Stimulated activated effector memory CD8-positive, alpha-beta T cell treated with anti-CD3 and anti-CD28 coated beads, Interleukin-12 subunit alpha, Interleukin-12 subunit beta, amount 100 ng/mL, for 72 hours (primary cell): Measurements from ENCODE around the gene SUPT7L.

ENCODE experiments used
- ATAC-seq: fragments of 150-1000 bp; cut with Tn5 transposase; 2 replicates; pipeline ENCODE4 v1.10.0; 2021
- DNase-seq, 2 donors: peaks; one replicate each; pipeline ENCODE4 v3.0.0; 2021 to 2022; ENCODE audit warnings: low spot score in 2 of 2
- H3K27ac Mint-ChIP-seq: one replicate; pipeline ENCODE4 v1.8.0; 2022; ENCODE audit warnings: mild to moderate bottlenecking, mixed read lengths
- H3K36me3 Mint-ChIP-seq: one replicate; pipeline ENCODE4 v1.8.0; 2022; ENCODE audit warnings: mild to moderate bottlenecking, mixed read lengths
- H3K4me1 Mint-ChIP-seq: one replicate; pipeline ENCODE4 v1.8.0; 2022; ENCODE audit warnings: mixed read lengths
- H3K4me3 Mint-ChIP-seq: one replicate; pipeline ENCODE4 v1.8.0; 2022; ENCODE audit warnings: mild to moderate bottlenecking, mixed read lengths
- H3K9me3 Mint-ChIP-seq: one replicate; pipeline ENCODE4 v1.8.0; 2022; ENCODE audit warnings: mixed read lengths

The SUPT7L gene

DNA sequence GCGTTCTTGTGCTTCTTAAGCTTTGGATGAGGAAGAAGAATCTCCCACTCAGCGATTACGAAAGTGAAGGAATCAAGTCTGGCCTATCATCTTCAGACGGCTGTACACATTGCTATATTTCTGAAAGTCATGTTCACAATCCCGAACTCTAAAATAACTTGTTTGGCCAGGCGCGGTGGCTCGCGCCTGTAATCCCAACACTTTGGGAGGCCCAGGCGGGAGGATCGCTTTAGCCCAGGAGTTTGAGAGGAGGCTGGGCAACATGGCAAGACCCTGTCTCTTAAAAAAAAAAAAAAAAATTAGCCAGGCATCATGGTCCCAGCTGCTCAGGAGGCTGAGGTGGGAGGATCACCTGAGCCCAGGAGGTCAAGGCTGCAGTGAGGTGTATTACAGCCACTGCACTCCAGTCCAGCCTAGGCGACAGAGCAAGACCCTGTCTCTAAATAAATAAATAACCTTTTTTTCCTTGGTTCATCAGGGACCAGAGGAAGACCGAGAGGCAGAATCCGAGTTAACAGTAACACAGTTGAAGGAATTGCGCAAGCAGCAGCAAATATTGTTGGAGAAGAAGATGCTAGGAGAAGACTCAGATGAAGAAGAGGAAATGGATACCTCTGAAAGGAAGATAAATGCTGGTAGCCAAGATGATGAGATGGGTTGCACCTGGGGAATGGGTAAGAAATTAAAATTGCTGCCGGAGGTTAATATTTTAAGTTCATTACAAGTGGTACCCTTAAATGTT is 1.4 kb upstream of the SUPT7L start:
- peaks cover 28% of the 10 kb centered on the region for H3K4me1 Mint-ChIP-seq
- peak overlapping the region; percentile 95 for H3K4me3 Mint-ChIP-seq
- no peak for ATAC-seq
- H3K36me3 Mint-ChIP-seq = peaks cover 78% of the 10 kb centered on the region
- no peak for DNase-seq
- no peaks in the 10 kb centered on the region for H3K9me3 Mint-ChIP-seq
- H3K27ac Mint-ChIP-seq = peak overlapping the region; percentile 97

DNA sequence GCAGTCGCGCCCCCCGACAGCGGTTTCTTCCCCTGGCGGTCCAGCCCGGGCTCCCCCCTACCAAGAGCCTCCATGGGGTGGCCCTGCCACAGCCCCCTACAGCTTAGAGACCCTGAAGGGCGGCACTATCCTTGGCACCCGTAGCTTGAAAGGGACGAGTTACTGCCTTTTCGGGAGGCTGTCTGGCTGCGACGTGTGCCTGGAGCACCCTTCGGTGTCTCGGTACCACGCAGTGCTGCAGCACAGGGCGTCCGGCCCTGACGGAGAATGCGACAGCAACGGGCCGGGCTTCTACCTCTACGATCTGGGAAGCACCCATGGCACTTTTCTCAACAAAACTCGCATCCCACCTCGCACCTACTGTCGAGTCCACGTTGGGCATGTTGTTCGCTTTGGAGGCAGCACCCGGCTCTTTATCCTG is 750 bp upstream of the SUPT7L start:
- H3K4me1 Mint-ChIP-seq = peaks cover 28% of the 10 kb centered on the region
- ATAC-seq (peak; percentile 19), DNase-seq (no peak)
- peak overlapping the region; percentile 95 for H3K4me3 Mint-ChIP-seq
- H3K27ac Mint-ChIP-seq = peak overlapping the region; percentile 97
- H3K36me3 Mint-ChIP-seq = peaks cover 78% of the 10 kb centered on the region
- H3K9me3 Mint-ChIP-seq = no peaks in the 10 kb centered on the region

DNA sequence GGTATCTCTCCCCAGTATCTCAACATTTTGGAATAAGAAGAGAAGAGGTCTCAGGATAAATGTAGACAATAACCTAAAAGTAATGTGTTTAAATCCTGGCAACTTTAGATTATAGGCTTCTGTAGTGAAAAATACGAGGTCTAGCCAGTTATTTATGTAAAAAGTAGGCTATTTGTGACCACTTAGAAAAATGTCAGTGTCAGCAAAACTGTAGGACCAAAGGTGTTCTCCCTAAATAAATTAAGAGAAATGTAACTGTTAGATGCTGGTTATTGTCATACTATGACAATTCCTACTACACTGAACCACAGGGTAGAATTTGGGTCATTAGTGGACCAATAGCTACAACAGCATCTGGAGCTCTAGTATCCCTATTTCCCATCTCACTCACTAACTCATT is 2.0 kb downstream of the SUPT7L start:
- Mint-ChIP-seq H3K36me3 (peaks cover 78% of the 10 kb centered on the region), H3K4me3 (peak overlapping the region; percentile 95), H3K9me3 (no peaks in the 10 kb centered on the region), H3K4me1 (peaks cover 28% of the 10 kb centered on the region), H3K27ac (peak overlapping the region; percentile 33)
- DNase-seq = no peak
- no peak for ATAC-seq

DNA sequence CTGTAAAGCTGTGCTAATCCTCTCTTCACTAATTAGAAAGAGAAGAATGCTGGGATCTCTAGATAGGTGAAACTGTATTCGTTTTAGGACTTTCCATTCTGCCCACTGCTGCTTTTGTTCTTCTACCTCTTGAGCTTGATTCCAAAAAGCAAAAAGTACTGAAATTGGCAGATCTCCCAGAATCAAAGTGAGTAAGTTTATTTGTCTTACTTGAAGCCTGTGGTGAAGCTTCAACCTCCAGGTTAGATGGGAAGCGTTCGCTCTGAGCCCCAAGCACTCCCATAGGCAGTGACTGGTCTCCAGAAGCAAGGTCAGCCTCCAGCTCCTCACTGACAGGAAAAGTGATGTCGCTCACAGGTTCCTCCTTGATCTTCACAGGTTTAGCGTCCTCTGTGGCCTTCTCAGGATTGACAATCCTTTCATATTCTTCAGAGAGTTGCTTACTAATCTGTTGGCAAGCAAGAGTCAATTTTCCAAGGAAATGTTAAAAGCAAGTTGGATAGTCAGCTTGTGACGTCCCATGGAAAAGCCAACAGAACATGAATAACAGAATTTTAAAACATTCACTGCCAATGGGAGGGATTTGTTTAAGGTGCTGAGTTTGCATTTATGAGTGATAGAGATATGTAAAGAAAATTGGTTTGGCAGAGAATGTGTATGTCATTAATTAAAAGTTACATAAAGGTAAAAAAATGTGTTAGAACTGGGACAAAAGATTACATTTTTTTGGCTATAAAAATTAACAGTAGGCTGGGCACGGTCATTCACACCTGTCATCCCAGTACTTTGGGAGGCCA is 8.1 kb downstream of the SUPT7L start:
- Mint-ChIP-seq H3K27ac (no peak overlapping the region), H3K4me3 (no peak overlapping the region), H3K4me1 (peaks cover 18% of the 10 kb centered on the region), H3K36me3 (peaks cover 99% of the 10 kb centered on the region), H3K9me3 (no peaks in the 10 kb centered on the region)
- DNase-seq (no peak), ATAC-seq (no peak)

DNA sequence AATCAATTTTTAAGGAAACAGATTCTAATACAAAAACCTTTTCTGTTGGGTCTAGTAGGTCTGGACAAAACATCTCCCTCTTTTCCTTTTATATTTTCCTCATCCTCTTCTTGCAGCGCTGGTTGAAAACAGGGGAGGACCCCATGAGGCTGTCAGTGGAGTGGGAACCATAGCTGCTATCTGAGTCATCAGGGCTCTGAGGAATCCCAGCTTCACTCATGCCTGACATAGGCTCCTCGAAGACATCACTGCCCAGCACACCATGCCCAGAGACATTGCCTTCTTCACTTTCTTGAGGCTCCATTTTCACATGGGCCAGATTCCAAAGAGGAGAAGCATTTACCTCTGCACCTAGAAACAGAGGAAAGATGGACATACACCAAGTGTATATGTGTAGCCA is 10.0 kb downstream of the SUPT7L start:
- DNase-seq = no peak
- peaks cover 18% of the 10 kb centered on the region for H3K4me1 Mint-ChIP-seq
- H3K36me3 Mint-ChIP-seq = peaks cover 99% of the 10 kb centered on the region
- ATAC-seq = no peak
- H3K4me3 Mint-ChIP-seq = no peak overlapping the region
- peak overlapping the region; percentile 6 for H3K27ac Mint-ChIP-seq
- no peaks in the 10 kb centered on the region for H3K9me3 Mint-ChIP-seq

DNA sequence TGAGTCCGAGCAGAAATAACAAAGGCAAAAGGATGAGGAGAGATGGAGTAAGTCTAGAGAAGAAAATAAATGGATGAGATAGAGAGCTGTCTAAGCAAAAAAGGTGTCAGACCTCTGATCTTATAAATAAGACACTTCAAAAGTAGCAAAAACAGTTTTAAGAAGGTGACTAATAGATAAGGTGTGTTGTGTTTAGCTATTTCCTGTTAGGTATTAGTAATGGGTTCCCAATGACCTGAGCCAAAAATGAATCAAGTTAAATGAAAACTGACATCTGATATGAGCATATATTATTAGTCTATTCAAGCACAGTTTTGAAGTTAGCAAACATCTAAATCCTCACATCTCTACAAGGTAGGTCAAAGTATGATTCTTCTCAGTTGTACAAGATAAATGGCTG is 10.6 kb downstream of the SUPT7L start:
- peak overlapping the region; percentile 23 for H3K27ac Mint-ChIP-seq

DNA sequence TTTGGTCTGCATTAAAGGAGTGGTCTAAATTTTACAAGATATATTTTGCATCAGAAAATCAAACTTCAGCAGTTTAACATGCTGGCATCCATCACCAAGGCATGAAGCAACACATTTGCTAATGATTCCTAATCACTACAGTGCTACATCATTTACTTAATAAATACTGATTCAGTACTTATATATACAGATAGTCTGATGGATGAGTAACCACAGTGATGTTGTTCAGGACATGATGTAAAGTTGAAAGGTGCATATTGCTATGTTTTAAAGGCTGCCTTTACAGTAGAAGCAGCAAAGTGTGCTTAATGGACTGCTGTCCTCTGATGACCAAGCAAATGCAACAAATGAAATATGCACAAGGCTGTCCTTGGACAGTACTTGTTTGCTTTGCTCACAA is 11.1 kb downstream of the SUPT7L start:
- DNase-seq (no peak), ATAC-seq (no peak)
- Mint-ChIP-seq H3K9me3 (no peaks in the 10 kb centered on the region), H3K4me1 (peaks cover 18% of the 10 kb centered on the region), H3K36me3 (peaks cover 99% of the 10 kb centered on the region), H3K4me3 (no peak overlapping the region), H3K27ac (peak overlapping the region; percentile 23)

More for the DNA sequence above, 10.6 kb downstream of the SUPT7L start:
- ATAC-seq (peak; percentile 64), DNase-seq (no peak)
- Mint-ChIP-seq H3K9me3 (no peaks in the 10 kb centered on the region), H3K4me3 (no peak overlapping the region), H3K4me1 (peaks cover 18% of the 10 kb centered on the region), H3K36me3 (peaks cover 99% of the 10 kb centered on the region)

DNA sequence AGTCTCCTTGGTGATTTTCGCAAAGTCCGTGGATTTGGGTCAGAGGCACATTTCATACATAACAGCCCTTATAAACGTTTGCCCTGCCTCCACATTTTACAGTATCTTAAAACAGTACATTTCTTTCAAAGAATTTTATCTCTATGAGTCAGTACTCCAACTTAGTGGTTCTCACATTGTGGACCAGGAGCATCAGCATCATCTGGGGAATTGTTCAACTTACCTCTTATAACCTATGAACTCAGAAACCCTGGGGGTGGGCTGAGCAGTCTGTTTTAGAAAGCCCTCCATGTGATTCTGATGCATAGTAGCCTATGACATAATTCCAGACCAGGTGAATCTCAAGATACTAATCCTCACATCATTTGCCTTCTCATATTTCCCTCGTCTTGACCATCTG is 12.4 kb downstream of the SUPT7L start:
- no peak overlapping the region for H3K27ac Mint-ChIP-seq
- no peak overlapping the region for H3K4me3 Mint-ChIP-seq
- H3K36me3 Mint-ChIP-seq = peaks cover 99% of the 10 kb centered on the region
- ATAC-seq (no peak), DNase-seq (no peak)
- peaks cover 18% of the 10 kb centered on the region for H3K4me1 Mint-ChIP-seq
- no peaks in the 10 kb centered on the region for H3K9me3 Mint-ChIP-seq

DNA sequence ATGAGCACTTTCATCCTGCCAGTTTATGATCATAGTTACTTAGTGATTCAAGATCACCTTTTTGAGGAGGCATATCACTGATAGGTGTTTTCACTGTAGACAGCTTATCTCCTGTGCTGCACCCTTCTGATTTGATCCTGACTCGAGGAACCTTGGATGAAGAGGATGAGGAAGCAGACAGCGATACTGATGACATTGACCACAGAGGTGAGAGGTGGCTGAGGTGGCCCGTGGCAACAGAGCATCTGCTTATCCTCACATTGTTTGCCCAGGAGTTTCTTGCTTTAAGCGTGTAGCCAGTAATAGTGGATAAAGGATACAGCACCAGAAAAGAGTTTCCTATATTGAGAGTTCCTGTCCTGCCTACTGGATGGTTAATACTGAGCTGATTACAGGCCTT is 15.7 kb downstream of the SUPT7L start:
- H3K9me3 Mint-ChIP-seq = no peaks in the 10 kb centered on the region
- H3K27ac Mint-ChIP-seq = peak overlapping the region; percentile 72
- DNase-seq (no peak), ATAC-seq (no peak)
- H3K4me1 Mint-ChIP-seq = peaks cover 5% of the 10 kb centered on the region
- no peak overlapping the region for H3K4me3 Mint-ChIP-seq
- peaks cover 99% of the 10 kb centered on the region for H3K36me3 Mint-ChIP-seq

DNA sequence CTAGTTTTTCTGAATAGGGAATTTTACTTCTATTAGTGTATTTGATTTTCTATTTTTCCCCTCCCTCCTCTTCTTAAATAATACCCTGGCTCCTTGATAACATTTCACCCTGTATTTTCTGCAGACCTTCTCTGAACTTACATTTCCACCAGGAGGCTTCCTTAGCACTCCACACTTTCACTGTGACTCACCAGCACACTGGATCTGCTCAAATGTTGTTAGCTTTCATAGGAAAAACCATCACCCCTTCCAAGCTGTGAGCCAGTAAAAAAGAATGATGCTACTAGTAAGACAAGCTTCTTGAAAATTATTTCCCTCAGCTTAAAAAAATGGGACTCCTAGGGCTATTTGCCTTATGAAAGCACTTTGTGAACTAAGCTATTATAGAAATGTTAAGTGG is 16.1 kb downstream of the SUPT7L start:
- no peaks in the 10 kb centered on the region for H3K9me3 Mint-ChIP-seq
- ATAC-seq = no peak
- peaks cover under 1% of the 10 kb centered on the region for H3K4me1 Mint-ChIP-seq
- H3K27ac Mint-ChIP-seq = peak overlapping the region; percentile 72
- H3K36me3 Mint-ChIP-seq = peaks cover 99% of the 10 kb centered on the region
- DNase-seq = no peak
- H3K4me3 Mint-ChIP-seq = no peak overlapping the region

DNA sequence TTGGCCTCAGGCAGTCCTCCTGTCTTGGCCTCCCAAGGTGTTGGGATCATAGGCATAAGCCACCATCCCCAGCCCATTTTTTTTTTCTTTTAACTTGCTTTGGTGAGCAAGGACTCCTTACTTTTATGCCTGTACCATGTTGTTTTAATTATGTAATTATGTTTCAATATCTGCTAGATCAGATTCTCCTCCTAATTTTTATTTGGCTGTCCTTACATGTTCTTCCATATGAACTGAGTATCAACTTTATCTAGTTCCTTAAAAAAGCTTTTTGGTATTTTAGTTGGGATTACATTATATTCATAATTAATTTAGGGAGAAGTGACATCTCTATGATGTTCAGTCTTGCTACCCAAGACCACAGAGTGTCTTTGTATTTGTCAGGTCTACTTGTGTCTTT is 18.2 kb downstream of the SUPT7L start:
- DNase-seq = no peak
- no peak for ATAC-seq
- Mint-ChIP-seq H3K9me3 (no peaks in the 10 kb centered on the region), H3K36me3 (peaks cover 100% of the 10 kb centered on the region), H3K4me3 (no peak overlapping the region), H3K27ac (no peak overlapping the region), H3K4me1 (no peaks in the 10 kb centered on the region)

DNA sequence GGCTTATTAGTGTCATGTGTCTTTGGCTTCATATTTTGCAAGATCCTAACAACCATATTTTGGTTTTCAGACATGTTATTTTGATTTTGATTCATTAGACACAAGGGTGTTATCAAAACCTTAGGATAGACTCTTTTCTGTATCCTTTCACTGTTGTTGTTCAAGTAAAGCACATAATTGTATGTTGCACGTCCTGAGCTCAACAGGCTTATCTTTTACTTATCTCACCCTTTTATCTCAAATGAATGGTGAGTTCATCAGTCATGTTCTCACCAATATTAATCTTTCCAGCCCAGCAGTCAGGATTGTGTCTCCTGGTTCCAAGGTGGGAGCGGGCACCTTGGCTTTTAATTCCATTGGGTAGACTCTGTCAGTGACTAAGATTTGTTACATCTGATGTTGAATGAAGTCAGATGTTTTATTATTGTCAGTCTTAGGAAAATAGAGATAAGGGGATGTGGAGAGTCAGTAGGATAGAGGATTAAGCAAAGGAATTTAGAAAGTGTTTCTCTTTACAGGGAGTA is 22.6 kb downstream of the SUPT7L start:
- ATAC-seq (no peak), DNase-seq (no peak)
- no peaks in the 10 kb centered on the region for H3K9me3 Mint-ChIP-seq
- H3K36me3 Mint-ChIP-seq = peaks cover 96% of the 10 kb centered on the region
- H3K4me3 Mint-ChIP-seq = no peak overlapping the region
- H3K27ac Mint-ChIP-seq = no peak overlapping the region
- peaks cover 19% of the 10 kb centered on the region for H3K4me1 Mint-ChIP-seq

DNA sequence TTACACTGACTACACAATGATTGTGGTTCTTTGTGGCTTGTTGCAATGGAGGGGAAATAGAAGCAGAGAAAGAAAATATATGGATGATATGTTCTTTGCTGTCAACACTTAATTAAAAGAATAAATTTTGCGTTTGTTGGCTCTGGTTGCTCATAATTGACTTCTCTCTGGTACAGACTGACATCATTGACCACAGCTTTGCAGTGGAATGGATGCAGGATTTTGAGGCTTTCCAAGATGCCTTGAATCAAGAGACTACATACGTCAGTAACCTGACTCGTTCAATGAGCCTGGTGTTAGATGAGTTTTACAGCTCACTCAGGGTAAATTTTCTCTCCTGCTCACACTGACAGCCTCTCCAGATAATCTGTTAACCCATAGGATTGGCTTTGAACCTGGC is 24.7 kb downstream of the SUPT7L start:
- H3K27ac Mint-ChIP-seq = peak overlapping the region; percentile 86
- peaks cover 24% of the 10 kb centered on the region for H3K4me1 Mint-ChIP-seq
- peak; percentile 46 for ATAC-seq
- H3K9me3 Mint-ChIP-seq = no peaks in the 10 kb centered on the region
- peaks cover 96% of the 10 kb centered on the region for H3K36me3 Mint-ChIP-seq
- no peak for DNase-seq
- H3K4me3 Mint-ChIP-seq = peak overlapping the region; percentile 43

DNA sequence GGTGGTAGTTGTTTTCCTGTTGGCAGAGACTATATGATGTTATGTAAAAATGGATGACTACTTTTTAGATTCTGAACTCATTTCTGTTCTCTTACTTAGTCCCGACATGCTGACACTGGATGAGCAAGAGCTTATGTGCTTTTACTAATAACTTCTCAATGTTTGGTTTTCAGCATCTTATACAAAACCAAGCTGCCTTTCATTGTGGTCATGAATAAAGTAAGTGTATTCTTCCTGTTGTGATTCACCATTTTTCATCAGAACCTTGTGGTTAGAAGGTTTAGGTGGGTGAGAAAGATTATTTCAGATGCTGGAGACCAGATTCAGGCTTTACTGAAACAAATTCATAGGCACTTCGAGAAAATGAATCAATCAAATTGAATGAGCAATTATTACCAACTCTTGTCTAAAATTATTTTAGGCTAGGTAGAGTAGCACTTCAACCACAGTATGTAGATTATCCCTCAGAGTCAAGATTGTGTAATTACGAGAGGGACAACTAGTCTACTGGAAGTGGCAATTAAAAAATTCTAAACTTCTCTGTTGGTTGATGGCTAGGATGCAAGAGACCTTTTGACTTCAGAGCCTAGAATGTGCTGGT is 25.3 kb downstream of the SUPT7L start:
- peaks cover 24% of the 10 kb centered on the region for H3K4me1 Mint-ChIP-seq
- H3K27ac Mint-ChIP-seq = peak overlapping the region; percentile 86
- peak; percentile 96 for ATAC-seq
- DNase-seq = no peak
- peak overlapping the region; percentile 43 for H3K4me3 Mint-ChIP-seq
- no peaks in the 10 kb centered on the region for H3K9me3 Mint-ChIP-seq
- H3K36me3 Mint-ChIP-seq = peaks cover 96% of the 10 kb centered on the region

DNA sequence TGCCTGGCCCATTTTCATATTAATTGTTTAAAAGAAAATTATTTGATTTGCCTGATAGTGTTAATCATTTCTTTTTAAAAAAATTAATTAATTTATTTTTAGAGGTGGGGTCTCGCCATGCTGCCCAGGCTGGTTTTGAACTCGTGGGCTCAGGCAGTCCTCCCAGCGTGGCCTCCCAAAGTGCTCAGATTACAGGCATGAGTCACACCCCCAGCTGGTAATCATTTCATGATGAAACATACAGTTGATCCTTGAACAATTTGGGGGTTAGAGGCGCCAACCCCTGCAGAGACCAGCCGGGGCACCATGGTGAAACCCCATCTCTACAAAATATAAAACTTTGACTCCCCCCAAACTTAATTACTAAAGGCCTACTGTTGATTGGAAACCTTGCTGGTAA is 26.6 kb downstream of the SUPT7L start:
- Mint-ChIP-seq H3K36me3 (peaks cover 96% of the 10 kb centered on the region), H3K4me3 (no peak overlapping the region)
- no peak for ATAC-seq

More for the DNA sequence above, 26.6 kb downstream of the SUPT7L start:
- Mint-ChIP-seq H3K4me1 (peaks cover 24% of the 10 kb centered on the region), H3K9me3 (no peaks in the 10 kb centered on the region), H3K27ac (no peak overlapping the region)
- no peak for DNase-seq
